Neural cell (in vitro differentiated cells): ENCODE results near the gene BTBD16. TPM values are rescaled to one million over a fixed set of nuclear protein-coding genes. Genes with fewer than 3 reads are reported as not detected.

Source experiments
- H2AFZ ChIP-seq: fragments of 200-600, 300-800 bp; sonication (generic), shearing (Covaris generic); 2 replicates; pipeline ENCODE4 v1.6.0; 2014; ENCODE audit warnings: low read depth, mild to moderate bottlenecking, antibody characterized with exemption, low read length, moderate library complexity
- H3F3A ChIP-seq: fragments of 200-600 bp; shearing (Covaris generic); 2 replicates; pipeline ENCODE4 v1.6.1; 2016; ENCODE audit warnings: mild to moderate bottlenecking, moderate library complexity, mixed read lengths, antibody characterized with exemption, low read length; ENCODE audit not compliant: insufficient read depth, poor library complexity, severe bottlenecking
- H3K27ac ChIP-seq: fragments of 200-600, 300-800 bp; sonication (generic), shearing (Covaris generic); 2 replicates; pipeline ENCODE4 v1.5.1; 2014; ENCODE audit warnings: mild to moderate bottlenecking, low read length, moderate library complexity
- H3K27me3 ChIP-seq: fragments of 300-800, 200-600 bp; sonication (generic), shearing (Covaris generic); 2 replicates; pipeline ENCODE4 v1.6.0; 2014; ENCODE audit warnings: mild to moderate bottlenecking, low read depth, low read length, moderate library complexity; ENCODE audit not compliant: insufficient read depth
- H3K36me3 ChIP-seq: fragments of 300-800, 200-600 bp; sonication (generic), shearing (Covaris generic); 2 replicates; pipeline ENCODE4 v1.5.1; 2014; ENCODE audit warnings: mild to moderate bottlenecking, antibody characterized with exemption, low read length, moderate library complexity; ENCODE audit not compliant: insufficient read depth
- H3K4me2 ChIP-seq: fragments of 300-800, 200-600 bp; sonication (generic), shearing (Covaris generic); 2 replicates; pipeline ENCODE4 v1.6.0; 2014; ENCODE audit warnings: mild to moderate bottlenecking, low read length
- H3K4me3 ChIP-seq: fragments of 300-800, 200-600 bp; sonication (generic), shearing (Covaris generic); 2 replicates; pipeline ENCODE4 v1.5.1; 2014; ENCODE audit warnings: mild to moderate bottlenecking, low read length, moderate library complexity
- H3K79me2 ChIP-seq: fragments of 200-600 bp; shearing (Covaris generic); replicated peaks from 2 replicates; pipeline ENCODE4 v1.6.0; 2014; ENCODE audit warnings: mild to moderate bottlenecking, low read length, moderate library complexity; ENCODE audit not compliant: insufficient read depth
- H3K9ac ChIP-seq: fragments of 300-800, 200-600 bp; sonication (generic), shearing (Covaris generic); 2 replicates; pipeline ENCODE4 v1.6.1; 2016; ENCODE audit warnings: mild to moderate bottlenecking, low read length, mixed read lengths
- H3K9me2 ChIP-seq: fragments of 200-600 bp; shearing (Covaris generic); 2 replicates; pipeline ENCODE4 v1.6.1; 2016; ENCODE audit warnings: mild to moderate bottlenecking, low read length, mixed read lengths; ENCODE audit not compliant: insufficient read depth
- H3K9me3 ChIP-seq: fragments of 200-600, 300-800 bp; sonication (generic), shearing (Covaris generic); 2 replicates; pipeline ENCODE4 v1.6.1; 2016; ENCODE audit warnings: mild to moderate bottlenecking, mixed run types, low read length, moderate library complexity, mixed read lengths
- H4K20me1 ChIP-seq: fragments of 200-600 bp; shearing (Covaris generic); 2 replicates; pipeline ENCODE4 v1.6.1; 2016; ENCODE audit warnings: mild to moderate bottlenecking, mixed run types; ENCODE audit not compliant: insufficient read depth
- EP300 ChIP-seq: fragments of 450-650 bp; conservative IDR thresholded peaks from 2 replicates; pipeline ENCODE4 v1.6.1; 2014; ENCODE audit warnings: antibody characterized with exemption, mild to moderate bottlenecking, moderate library complexity; ENCODE audit not compliant: poor library complexity, severe bottlenecking
- EZH2 ChIP-seq: fragments of 200-600, 300-800 bp; shearing (Covaris generic), sonication (generic); IDR thresholded peaks from 2 replicates; pipeline ENCODE4 v1.6.1; 2014; ENCODE audit warnings: antibody characterized with exemption, low read length, borderline replicate concordance, mild to moderate bottlenecking; ENCODE audit not compliant: insufficient read depth, poor library complexity, severe bottlenecking
- MXI1 ChIP-seq: fragments of 450-650 bp; conservative IDR thresholded peaks from 2 replicates; pipeline ENCODE4 v1.6.1; 2014; ENCODE audit warnings: antibody characterized with exemption, mild to moderate bottlenecking; ENCODE audit not compliant: poor library complexity, severe bottlenecking
- POLR2AphosphoS5 ChIP-seq: IDR thresholded peaks from 2 replicates; pipeline ENCODE4 v1.6.1; 2012
- RAD21 ChIP-seq: fragments of 450-650 bp; conservative IDR thresholded peaks from 2 replicates; pipeline ENCODE4 v1.6.1; 2014; ENCODE audit warnings: antibody characterized with exemption, mild to moderate bottlenecking, moderate library complexity
- SMC3 ChIP-seq: fragments of 450-650 bp; conservative IDR thresholded peaks from 2 replicates; pipeline ENCODE4 v1.6.1; 2014; ENCODE audit warnings: antibody characterized with exemption, mild to moderate bottlenecking, moderate library complexity; ENCODE audit not compliant: poor library complexity
- TAF1 ChIP-seq: IDR thresholded peaks from 2 replicates; pipeline ENCODE4 v1.6.1; 2012; ENCODE audit warnings: low read depth
- polyA plus RNA-seq: library from polyadenylated mRNA; depleted of rRNA; stranded (reverse); fragments of >200 nt; gene quantifications from 2 replicates; pipeline ENCODE4 v1.2.3, GENCODE V29; 2014
- TF ChIP-seq, protein P1 (sequence below): fragments of 450-650 bp; IDR thresholded peaks from 2 replicates; pipeline ENCODE4 v1.5.1; 2014; ENCODE audit warnings: antibody characterized with exemption, mild to moderate bottlenecking, moderate library complexity; ENCODE audit not compliant: poor library complexity, severe bottlenecking
- TF ChIP-seq, protein P2 (sequence below): IDR thresholded peaks from 2 replicates; pipeline ENCODE4 v1.6.1; 2012; ENCODE audit warnings: borderline replicate concordance

Gene BTBD16
- polyA plus RNA-seq, 1 donor from 2014 or later: not detected

DNA sequence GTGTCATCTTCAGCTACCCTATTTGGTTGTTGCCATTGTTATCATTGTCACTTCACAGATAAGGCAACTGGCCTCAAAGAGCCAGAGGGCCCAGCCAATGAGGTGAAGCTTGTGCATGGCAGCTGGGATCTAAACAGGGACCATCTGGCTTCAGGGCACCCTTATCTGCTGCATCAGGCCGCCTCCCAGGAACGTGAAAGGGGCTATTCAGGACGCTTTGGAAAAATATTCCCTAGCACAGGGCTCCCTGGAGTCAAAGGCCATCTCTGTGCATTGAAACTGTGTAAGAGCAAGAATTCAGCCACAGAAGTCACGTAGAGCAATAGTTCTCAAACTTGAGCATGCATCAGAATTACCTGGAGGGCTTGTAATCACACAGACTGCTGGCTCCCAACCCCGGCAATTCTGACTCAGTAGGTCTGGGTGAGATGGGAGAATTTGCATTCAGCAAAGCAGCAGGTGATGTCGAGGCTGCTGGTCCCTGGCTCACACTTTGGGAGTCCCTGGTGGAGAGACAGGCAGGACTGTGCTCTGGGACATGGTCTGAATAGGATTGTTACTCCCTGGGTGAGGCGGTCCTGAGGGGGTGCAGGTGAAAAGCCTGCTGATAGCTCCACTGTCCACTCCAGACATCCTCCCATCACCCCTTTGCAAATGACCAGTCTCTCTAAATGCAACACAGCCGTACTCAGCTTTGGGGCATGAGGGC lies 81.9 kb downstream of the BTBD16 start:
- Histone ChIP-seq H3K4me3 (no peak overlapping the region), H3K27me3 (no peaks in the 10 kb centered on the region), H3K9me2 (no peaks in the 10 kb centered on the region), H3K4me2 (no peak overlapping the region), H3K9ac (no peak overlapping the region), H3K9me3 (no peaks in the 10 kb centered on the region), H3K36me3 (no peaks in the 10 kb centered on the region), H3K79me2 (no peaks in the 10 kb centered on the region), H3F3A (no peaks in the 10 kb centered on the region), H2AFZ (no peak overlapping the region), H4K20me1 (no peaks in the 10 kb centered on the region), H3K27ac (no peak overlapping the region)
- TF ChIP-seq MXI1 (no peak), RAD21 (no peak)

DNA sequence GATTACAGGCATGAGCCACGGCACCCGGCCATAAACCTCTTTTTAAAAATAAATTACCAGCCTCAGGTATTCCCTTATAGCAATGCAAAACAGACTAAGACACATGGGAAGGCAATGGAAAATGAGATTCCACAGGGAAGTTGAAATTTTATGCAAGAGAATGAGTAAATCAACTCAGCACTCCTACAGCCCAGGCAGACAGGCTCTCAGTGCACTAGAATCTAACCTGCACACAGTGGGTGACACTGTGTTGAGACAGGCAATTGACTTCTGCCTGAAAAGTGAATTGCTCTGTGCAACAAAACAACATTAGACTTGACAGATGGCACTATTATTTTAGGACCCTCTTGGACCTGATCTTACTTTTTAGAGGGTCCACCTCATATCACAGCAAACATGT lies 83.3 kb downstream of the BTBD16 start:
- TF ChIP-seq, protein P1, sequence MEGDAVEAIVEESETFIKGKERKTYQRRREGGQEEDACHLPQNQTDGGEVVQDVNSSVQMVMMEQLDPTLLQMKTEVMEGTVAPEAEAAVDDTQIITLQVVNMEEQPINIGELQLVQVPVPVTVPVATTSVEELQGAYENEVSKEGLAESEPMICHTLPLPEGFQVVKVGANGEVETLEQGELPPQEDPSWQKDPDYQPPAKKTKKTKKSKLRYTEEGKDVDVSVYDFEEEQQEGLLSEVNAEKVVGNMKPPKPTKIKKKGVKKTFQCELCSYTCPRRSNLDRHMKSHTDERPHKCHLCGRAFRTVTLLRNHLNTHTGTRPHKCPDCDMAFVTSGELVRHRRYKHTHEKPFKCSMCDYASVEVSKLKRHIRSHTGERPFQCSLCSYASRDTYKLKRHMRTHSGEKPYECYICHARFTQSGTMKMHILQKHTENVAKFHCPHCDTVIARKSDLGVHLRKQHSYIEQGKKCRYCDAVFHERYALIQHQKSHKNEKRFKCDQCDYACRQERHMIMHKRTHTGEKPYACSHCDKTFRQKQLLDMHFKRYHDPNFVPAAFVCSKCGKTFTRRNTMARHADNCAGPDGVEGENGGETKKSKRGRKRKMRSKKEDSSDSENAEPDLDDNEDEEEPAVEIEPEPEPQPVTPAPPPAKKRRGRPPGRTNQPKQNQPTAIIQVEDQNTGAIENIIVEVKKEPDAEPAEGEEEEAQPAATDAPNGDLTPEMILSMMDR: no peak
- no peak for TF ChIP-seq MXI1
- peak; percentile 41 for TF ChIP-seq EP300
- TF ChIP-seq RAD21: no peak
- peak; percentile 46 for TF ChIP-seq POLR2AphosphoS5
- no peak for TF ChIP-seq EZH2

DNA sequence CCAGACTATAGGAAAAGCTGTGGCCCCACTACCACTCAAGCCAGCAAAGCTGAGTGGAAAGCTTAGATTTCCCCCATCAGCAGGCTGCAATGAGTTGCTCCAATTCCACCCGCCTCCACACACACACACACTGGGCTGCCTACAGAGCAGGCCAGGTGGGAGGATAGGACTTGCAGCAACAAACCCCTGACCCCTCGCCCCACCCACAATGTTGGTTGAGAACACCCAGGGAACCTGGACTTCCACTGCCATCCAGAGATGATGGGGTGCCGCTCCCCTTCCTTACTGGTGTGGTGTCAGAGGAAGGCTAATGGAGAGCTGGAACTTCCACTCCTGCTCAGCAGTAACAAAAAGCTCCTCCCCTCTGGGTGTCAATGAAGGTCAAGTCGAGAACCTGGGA lies 86.6 kb downstream of the BTBD16 start:
- H3K27ac ChIP-seq: no peak overlapping the region
- H3K9me2 ChIP-seq: no peaks in the 10 kb centered on the region
- no peak overlapping the region for H3K4me3 ChIP-seq
- H3K27me3 ChIP-seq: no peaks in the 10 kb centered on the region
- no peaks in the 10 kb centered on the region for H4K20me1 ChIP-seq
- H3K9me3 ChIP-seq: no peaks in the 10 kb centered on the region
- H3F3A ChIP-seq: no peaks in the 10 kb centered on the region
- H3K36me3 ChIP-seq: no peaks in the 10 kb centered on the region
- no peak overlapping the region for H3K9ac ChIP-seq
- no peak overlapping the region for H2AFZ ChIP-seq
- H3K79me2 ChIP-seq: no peaks in the 10 kb centered on the region
- H3K4me2 ChIP-seq: no peak overlapping the region
- TF ChIP-seq EZH2 (no peak), RAD21 (no peak), MXI1 (no peak), POLR2AphosphoS5 (no peak), SMC3 (no peak), EP300 (no peak), TAF1 (no peak)
- TF ChIP-seq, protein P1: no peak
- TF ChIP-seq, protein P2, sequence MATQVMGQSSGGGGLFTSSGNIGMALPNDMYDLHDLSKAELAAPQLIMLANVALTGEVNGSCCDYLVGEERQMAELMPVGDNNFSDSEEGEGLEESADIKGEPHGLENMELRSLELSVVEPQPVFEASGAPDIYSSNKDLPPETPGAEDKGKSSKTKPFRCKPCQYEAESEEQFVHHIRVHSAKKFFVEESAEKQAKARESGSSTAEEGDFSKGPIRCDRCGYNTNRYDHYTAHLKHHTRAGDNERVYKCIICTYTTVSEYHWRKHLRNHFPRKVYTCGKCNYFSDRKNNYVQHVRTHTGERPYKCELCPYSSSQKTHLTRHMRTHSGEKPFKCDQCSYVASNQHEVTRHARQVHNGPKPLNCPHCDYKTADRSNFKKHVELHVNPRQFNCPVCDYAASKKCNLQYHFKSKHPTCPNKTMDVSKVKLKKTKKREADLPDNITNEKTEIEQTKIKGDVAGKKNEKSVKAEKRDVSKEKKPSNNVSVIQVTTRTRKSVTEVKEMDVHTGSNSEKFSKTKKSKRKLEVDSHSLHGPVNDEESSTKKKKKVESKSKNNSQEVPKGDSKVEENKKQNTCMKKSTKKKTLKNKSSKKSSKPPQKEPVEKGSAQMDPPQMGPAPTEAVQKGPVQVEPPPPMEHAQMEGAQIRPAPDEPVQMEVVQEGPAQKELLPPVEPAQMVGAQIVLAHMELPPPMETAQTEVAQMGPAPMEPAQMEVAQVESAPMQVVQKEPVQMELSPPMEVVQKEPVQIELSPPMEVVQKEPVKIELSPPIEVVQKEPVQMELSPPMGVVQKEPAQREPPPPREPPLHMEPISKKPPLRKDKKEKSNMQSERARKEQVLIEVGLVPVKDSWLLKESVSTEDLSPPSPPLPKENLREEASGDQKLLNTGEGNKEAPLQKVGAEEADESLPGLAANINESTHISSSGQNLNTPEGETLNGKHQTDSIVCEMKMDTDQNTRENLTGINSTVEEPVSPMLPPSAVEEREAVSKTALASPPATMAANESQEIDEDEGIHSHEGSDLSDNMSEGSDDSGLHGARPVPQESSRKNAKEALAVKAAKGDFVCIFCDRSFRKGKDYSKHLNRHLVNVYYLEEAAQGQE: no peak

More for the DNA sequence above, 83.3 kb downstream of the BTBD16 start:
- Histone ChIP-seq H2AFZ (no peak overlapping the region), H3K9ac (no peak overlapping the region), H3K9me3 (no peaks in the 10 kb centered on the region), H3K27me3 (no peaks in the 10 kb centered on the region), H4K20me1 (no peaks in the 10 kb centered on the region), H3F3A (no peaks in the 10 kb centered on the region), H3K4me3 (no peak overlapping the region), H3K4me2 (no peak overlapping the region), H3K9me2 (no peaks in the 10 kb centered on the region), H3K27ac (no peak overlapping the region), H3K79me2 (no peaks in the 10 kb centered on the region), H3K36me3 (no peaks in the 10 kb centered on the region)
